DOHH2 (cell line): Measurements from ENCODE around the gene TWIST2.

Experiments used
- H3F3A ChIP-seq: fragments of 200-600 bp; sonication (generic), shearing (Covaris generic); 2 replicates; pipeline ENCODE4 v1.6.0; 2016; ENCODE audit warnings: antibody characterized with exemption, mild to moderate bottlenecking; ENCODE audit not compliant: control insufficient read depth, insufficient read depth
- H3K27ac ChIP-seq: fragments of 200-600 bp; sonication (generic); 2 replicates; pipeline ENCODE4 v1.5.1; 2014; ENCODE audit warnings: low read depth, mild to moderate bottlenecking, low read length, moderate library complexity
- H3K27me3 ChIP-seq: fragments of 200-600 bp; sonication (generic); 2 replicates; pipeline ENCODE4 v1.6.1; 2014; ENCODE audit warnings: mild to moderate bottlenecking, low read length, mixed read lengths; ENCODE audit not compliant: control insufficient read depth
- H3K36me3 ChIP-seq: fragments of 200-600 bp; sonication (generic); 2 replicates; pipeline ENCODE4 v1.6.1; 2014; ENCODE audit warnings: mild to moderate bottlenecking, low read length, moderate library complexity, mixed read lengths; ENCODE audit not compliant: control insufficient read depth
- H3K4me1 ChIP-seq: fragments of 200-600 bp; sonication (generic); 2 replicates; pipeline ENCODE4 v1.6.1; 2014; ENCODE audit warnings: mild to moderate bottlenecking, low read length, mixed read lengths; ENCODE audit not compliant: control insufficient read depth
- H3K4me2 ChIP-seq: fragments of 200-600 bp; sonication (generic); 2 replicates; pipeline ENCODE4 v1.6.0; 2014; ENCODE audit warnings: mild to moderate bottlenecking, low read length, moderate library complexity
- H3K4me3 ChIP-seq: fragments of 200-600 bp; sonication (generic); 2 replicates; pipeline ENCODE4 v1.5.1; 2014; ENCODE audit warnings: mild to moderate bottlenecking, low read length, mixed read lengths
- H3K79me2 ChIP-seq: fragments of 200-600 bp; sonication (generic); 2 replicates; pipeline ENCODE4 v1.6.1; 2014; ENCODE audit warnings: mild to moderate bottlenecking, low read length, mixed read lengths; ENCODE audit not compliant: control insufficient read depth
- H3K9me2 ChIP-seq: fragments of 200-600 bp; sonication (generic); replicated peaks from 2 replicates; pipeline ENCODE4 v1.6.1; 2014; ENCODE audit warnings: mild to moderate bottlenecking, low read length, mixed read lengths; ENCODE audit not compliant: control insufficient read depth
- H3K9me3 ChIP-seq: fragments of 200-600 bp; sonication (generic); 2 replicates; pipeline ENCODE4 v1.6.1; 2014; ENCODE audit warnings: antibody characterized with exemption, low read length, mixed read lengths; ENCODE audit not compliant: control insufficient read depth, insufficient read depth
- H4K20me1 ChIP-seq: fragments of 200-600 bp; sonication (generic); 2 replicates; pipeline ENCODE4 v1.6.0; 2014; ENCODE audit warnings: low read depth, mild to moderate bottlenecking, antibody characterized with exemption, low read length, moderate library complexity; ENCODE audit not compliant: control insufficient read depth, insufficient read depth
- EZH2phosphoT487 ChIP-seq: fragments of 200-600 bp; sonication (generic); IDR thresholded peaks from 2 replicates; pipeline ENCODE4 v1.6.1; 2017; ENCODE audit warnings: borderline replicate concordance, mild to moderate bottlenecking, antibody characterized with exemption, low read length, moderate library complexity, mixed read lengths
- TF ChIP-seq, protein P1 (sequence below): fragments of 200-600 bp; sonication (generic); IDR thresholded peaks from one replicate; pipeline ENCODE4 v1.5.1; 2014; ENCODE audit warnings: antibody characterized with exemption, mild to moderate bottlenecking, low read depth, low read length; ENCODE audit not compliant: poor library complexity, severe bottlenecking

Gene TWIST2

DNA sequence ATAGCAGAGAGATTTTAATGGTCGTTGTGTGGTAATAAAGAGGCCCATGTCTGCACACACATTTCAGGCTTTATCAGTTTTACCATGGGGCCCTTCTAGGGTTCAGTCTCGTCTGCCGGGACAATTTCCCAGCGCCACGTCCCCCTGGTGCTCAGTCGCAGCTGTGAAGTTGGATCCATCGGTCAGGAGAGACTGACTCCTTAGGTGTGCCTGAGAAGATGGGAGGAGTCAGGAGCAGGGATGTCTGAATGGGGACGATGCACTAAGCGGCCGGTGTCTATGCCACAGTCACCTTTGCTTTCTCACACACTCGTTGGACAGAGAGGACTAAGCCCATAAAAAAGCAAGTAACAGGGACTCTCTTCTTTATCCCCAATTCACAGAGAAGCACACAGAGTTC, 71.4 kb downstream of the TWIST2 start:
- Histone ChIP-seq H3K27me3 (no peaks in the 10 kb centered on the region), H3K4me2 (no peak overlapping the region), H3F3A (no peaks in the 10 kb centered on the region), H3K9me3 (no peaks in the 10 kb centered on the region), H3K9me2 (no peaks in the 10 kb centered on the region), H3K4me3 (no peak overlapping the region), H3K27ac (no peak overlapping the region), H3K79me2 (no peaks in the 10 kb centered on the region), H4K20me1 (no peaks in the 10 kb centered on the region), H3K36me3 (no peaks in the 10 kb centered on the region), H3K4me1 (no peaks in the 10 kb centered on the region)
- TF ChIP-seq, protein P1, sequence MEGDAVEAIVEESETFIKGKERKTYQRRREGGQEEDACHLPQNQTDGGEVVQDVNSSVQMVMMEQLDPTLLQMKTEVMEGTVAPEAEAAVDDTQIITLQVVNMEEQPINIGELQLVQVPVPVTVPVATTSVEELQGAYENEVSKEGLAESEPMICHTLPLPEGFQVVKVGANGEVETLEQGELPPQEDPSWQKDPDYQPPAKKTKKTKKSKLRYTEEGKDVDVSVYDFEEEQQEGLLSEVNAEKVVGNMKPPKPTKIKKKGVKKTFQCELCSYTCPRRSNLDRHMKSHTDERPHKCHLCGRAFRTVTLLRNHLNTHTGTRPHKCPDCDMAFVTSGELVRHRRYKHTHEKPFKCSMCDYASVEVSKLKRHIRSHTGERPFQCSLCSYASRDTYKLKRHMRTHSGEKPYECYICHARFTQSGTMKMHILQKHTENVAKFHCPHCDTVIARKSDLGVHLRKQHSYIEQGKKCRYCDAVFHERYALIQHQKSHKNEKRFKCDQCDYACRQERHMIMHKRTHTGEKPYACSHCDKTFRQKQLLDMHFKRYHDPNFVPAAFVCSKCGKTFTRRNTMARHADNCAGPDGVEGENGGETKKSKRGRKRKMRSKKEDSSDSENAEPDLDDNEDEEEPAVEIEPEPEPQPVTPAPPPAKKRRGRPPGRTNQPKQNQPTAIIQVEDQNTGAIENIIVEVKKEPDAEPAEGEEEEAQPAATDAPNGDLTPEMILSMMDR = no peak
- no peak for TF ChIP-seq EZH2phosphoT487

DNA sequence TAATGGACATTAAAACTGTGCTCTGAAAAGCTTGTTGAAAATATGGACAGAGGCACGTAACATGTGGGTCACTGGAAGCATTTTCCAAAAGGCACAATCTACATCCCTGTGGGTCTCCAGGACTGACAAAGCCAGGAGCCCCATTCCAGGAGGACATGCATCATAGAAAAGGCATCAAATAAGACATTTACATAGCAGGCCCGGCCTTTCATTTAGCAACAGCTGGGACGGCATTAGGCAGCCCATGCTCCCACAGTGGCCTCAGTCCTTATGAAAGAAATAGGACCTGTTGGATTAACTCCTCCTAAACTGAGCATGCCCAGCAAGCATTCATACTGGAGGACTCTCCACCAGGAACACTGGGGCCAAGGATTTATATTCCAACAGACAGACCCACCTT, 72.2 kb downstream of the TWIST2 start:
- no peaks in the 10 kb centered on the region for H3K9me3 ChIP-seq
- no peak overlapping the region for H3K4me3 ChIP-seq
- TF ChIP-seq, protein P1 = no peak
- TF ChIP-seq EZH2phosphoT487 = no peak
- H3K9me2 ChIP-seq = no peaks in the 10 kb centered on the region
- H3K27me3 ChIP-seq = no peaks in the 10 kb centered on the region
- H3K4me2 ChIP-seq = no peak overlapping the region
- no peaks in the 10 kb centered on the region for H3K79me2 ChIP-seq
- no peaks in the 10 kb centered on the region for H3K4me1 ChIP-seq
- H4K20me1 ChIP-seq = no peaks in the 10 kb centered on the region
- H3K27ac ChIP-seq = no peak overlapping the region
- H3K36me3 ChIP-seq = no peaks in the 10 kb centered on the region
- H3F3A ChIP-seq = no peaks in the 10 kb centered on the region

DNA sequence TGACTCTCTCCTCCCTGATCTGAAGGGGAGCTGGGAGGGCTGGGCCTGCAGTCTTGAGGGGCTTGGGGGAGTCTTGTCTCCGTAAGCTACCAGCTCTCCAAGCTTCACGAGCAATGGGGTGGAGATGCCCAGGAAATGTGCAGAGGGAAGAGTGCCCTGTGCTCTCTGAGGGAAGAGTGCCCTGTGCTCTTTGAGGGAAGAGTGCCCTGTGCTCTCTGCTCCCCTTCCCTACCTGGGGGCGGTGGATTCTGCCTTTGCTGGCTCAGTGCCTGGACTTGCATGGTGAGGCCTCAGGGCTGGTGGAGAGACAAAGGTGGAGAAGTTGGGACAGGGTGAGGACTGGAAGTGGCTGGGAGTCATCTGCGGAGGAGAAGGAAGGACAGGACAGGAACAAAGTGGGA, 72.7 kb downstream of the TWIST2 start:
- Histone ChIP-seq H3K79me2 (no peaks in the 10 kb centered on the region), H3F3A (no peaks in the 10 kb centered on the region), H4K20me1 (no peaks in the 10 kb centered on the region), H3K27me3 (no peaks in the 10 kb centered on the region), H3K36me3 (no peaks in the 10 kb centered on the region), H3K9me3 (no peaks in the 10 kb centered on the region), H3K4me3 (no peak overlapping the region), H3K4me1 (no peaks in the 10 kb centered on the region), H3K4me2 (no peak overlapping the region), H3K27ac (no peak overlapping the region), H3K9me2 (no peaks in the 10 kb centered on the region)
- no peak for TF ChIP-seq EZH2phosphoT487
- TF ChIP-seq, protein P1 = no peak

DNA sequence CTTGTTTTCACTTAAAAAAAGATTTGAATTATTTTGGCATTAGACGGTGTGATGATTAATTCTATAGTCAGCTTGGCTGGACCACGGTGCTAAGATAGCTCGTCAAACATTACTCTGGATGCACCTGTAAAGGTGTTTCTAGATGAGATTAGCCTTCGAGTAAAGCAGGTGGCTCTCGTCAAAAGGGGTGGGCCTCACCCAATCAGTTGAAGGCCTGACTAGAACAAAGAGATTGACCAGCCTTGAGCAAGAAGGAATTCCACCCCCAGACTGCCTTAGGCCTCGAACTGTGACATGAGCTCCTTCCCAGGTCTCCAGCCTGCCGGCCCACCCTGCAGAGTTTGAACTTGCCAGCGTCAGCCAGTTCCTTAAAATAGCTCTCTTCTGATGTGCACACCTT, 73.4 kb downstream of the TWIST2 start:
- Histone ChIP-seq H3K4me3 (no peak overlapping the region), H3K36me3 (no peaks in the 10 kb centered on the region), H3K4me2 (no peak overlapping the region), H3K79me2 (no peaks in the 10 kb centered on the region), H3K9me2 (no peaks in the 10 kb centered on the region), H4K20me1 (no peaks in the 10 kb centered on the region), H3F3A (no peaks in the 10 kb centered on the region), H3K4me1 (no peaks in the 10 kb centered on the region), H3K27ac (no peak overlapping the region), H3K9me3 (no peaks in the 10 kb centered on the region), H3K27me3 (no peaks in the 10 kb centered on the region)
- TF ChIP-seq, protein P1 = no peak
